ENCODE results near the gene CCDC91.

GRCh38 chr12:28247806-28248205 lies 57.5 kb downstream of the CCDC91 start:
- TF ChIP-seq ZNF384 (IDR thresholded peaks at IDR 0.05) (no peak), FOXA1 (IDR thresholded peaks at IDR 0.05) (no peak), LEF1 (IDR thresholded peaks at IDR 0.05; ENCODE audit: borderline replicate concordance) (no peak), L3MBTL2 (conservative IDR thresholded peaks at IDR 0.05) (no peak), BHLHE40 (IDR thresholded peaks at IDR 0.05; ENCODE audit: borderline replicate concordance) (no peak), SP1 (IDR thresholded peaks at IDR 0.05) (no peak), PKNOX1 (IDR thresholded peaks at IDR 0.05) (no peak), FOXK2 (IDR thresholded peaks at IDR 0.05) (no peak), HDGF (IDR thresholded peaks at IDR 0.05; ENCODE audit: borderline replicate concordance) (no peak), FOXM1 (IDR thresholded peaks at IDR 0.05; ENCODE audit: borderline replicate concordance) (no peak)
